Heart left ventricle (tissue), 13 donors: ENCODE results near the gene AIPL1.

Source experiments
- POLR2A ChIP-seq, 2 donors: fragments of 450-650 bp; IDR thresholded peaks; one replicate each; pipeline ENCODE4 v1.6.1; 2017; ENCODE audit warnings: antibody characterized with exemption in 2 of 2, mild to moderate bottlenecking in 2 of 2, moderate library complexity in 2 of 2
- TF ChIP-seq, protein P1 (sequence below), 12 donors: fragments of 200-600 bp; sonication (generic) in 4 of 12; IDR thresholded peaks; one replicate each; pipeline versions ENCODE4 v1.5.0 to v1.8.0; 2018 to 2022; ENCODE audit warnings: antibody characterized with exemption in 12 of 12, mild to moderate bottlenecking in 5 of 12
- donor health status: ischemic (EF 13 %, LVEDD 7.1; RV severe dilation, severe dysfunction).
- donor health status: DM: no; HTN: yes; CAD: no.
- donor health status: DM: no; HTN: no; CAD: no.
- donor health status: ischemic (EF 25% LVEDD 6.9; RV normal size, moderate dysfunction).
- donor health status: ischemic (EF 25% LVEDD 5.7; RV mildly dilated, moderate dysfunction).
- donor health status: ischemic (EF 35%, LVEDD 5.7; RV mildly dilated, moderate dysfunction).
- donor health status: nonischemic (EF 11% LVEDD 7.7; RV severe dilation, severe dysfunction).
- donor health status: DM: yes; HTN: yes; CAD: no.
- donor health status: PGD.
- donor health status: ischemic (EF 29% LVEDD 5.4; RV normal size, mild dysfunction).
- donor health status: nonischemic (EF 23%, LVEDD 6.1; RV moderate dilation, normal function).

DNA sequence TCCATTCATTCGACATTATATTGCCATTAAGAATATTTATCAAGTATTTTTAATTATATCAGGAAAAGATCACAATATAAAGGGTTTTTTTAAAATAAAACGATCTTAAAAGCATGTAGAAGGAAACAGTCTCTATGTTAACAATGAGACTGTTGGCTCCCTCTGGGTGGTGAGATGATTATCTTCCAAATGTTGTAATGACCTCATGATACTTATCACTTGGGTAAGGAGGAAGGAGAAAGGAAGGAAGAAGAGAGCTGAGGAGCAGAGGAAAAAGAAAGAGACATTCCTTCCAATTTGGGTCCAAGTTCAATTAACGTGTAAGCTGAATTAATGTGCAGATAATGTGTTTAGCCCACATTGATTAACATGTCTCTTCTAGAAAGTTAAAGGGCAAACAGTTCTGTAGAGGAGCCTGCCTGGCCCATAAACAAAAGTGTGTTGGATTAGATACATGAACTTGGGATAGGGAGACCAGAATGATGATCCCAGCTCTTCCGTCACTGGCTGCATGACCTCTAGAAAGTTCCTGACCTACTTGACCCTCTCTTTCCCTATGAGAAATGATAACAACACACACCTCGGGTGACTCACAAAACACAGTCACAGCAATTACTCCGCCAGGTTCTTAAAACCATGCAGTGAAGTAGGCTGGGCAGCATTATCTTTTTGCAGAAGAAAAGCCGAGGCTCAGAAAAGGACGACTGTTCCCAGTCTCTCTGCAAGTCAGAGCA lies 41.3 kb upstream of the AIPL1 start:
- TF ChIP-seq, protein P1, sequence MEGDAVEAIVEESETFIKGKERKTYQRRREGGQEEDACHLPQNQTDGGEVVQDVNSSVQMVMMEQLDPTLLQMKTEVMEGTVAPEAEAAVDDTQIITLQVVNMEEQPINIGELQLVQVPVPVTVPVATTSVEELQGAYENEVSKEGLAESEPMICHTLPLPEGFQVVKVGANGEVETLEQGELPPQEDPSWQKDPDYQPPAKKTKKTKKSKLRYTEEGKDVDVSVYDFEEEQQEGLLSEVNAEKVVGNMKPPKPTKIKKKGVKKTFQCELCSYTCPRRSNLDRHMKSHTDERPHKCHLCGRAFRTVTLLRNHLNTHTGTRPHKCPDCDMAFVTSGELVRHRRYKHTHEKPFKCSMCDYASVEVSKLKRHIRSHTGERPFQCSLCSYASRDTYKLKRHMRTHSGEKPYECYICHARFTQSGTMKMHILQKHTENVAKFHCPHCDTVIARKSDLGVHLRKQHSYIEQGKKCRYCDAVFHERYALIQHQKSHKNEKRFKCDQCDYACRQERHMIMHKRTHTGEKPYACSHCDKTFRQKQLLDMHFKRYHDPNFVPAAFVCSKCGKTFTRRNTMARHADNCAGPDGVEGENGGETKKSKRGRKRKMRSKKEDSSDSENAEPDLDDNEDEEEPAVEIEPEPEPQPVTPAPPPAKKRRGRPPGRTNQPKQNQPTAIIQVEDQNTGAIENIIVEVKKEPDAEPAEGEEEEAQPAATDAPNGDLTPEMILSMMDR (IDR thresholded peaks at IDR 0.05): no peak
- no peak for TF ChIP-seq POLR2A (IDR thresholded peaks at IDR 0.05)
